ENCODE measurements around the gene SELENOM. TPM values are rescaled to one million over a fixed set of nuclear protein-coding genes. Genes with fewer than 3 reads are reported as not detected.

The SELENOM gene
- total and polyA plus RNA-seq, 2 of the 8 experiments (the other 6 are each of a cell fraction or from before 2014, with no cell fraction given) = 22.7 to 40.0 TPM

DNA sequence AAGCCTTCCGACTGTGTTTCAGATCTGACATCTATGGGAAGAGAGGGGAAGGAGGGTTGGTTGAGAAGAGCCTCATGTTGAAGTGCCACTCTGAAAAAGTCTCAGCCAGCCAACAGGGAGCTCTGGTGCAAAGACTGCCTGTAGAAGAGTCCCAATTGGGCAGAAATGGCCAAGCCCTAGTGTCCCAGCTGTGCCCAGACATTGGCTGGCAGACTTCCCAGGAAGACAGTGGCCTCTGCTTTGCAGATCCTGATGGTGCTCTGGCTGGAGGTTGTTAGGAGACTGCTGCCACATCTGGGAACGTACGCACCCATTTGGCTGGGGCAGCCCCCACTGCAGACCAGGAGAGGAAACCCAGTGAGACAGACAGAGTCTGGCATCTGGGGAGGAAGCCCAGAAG is 36.2 kb upstream of the SELENOM start (continued):
- TF ChIP-seq, protein P1, sequence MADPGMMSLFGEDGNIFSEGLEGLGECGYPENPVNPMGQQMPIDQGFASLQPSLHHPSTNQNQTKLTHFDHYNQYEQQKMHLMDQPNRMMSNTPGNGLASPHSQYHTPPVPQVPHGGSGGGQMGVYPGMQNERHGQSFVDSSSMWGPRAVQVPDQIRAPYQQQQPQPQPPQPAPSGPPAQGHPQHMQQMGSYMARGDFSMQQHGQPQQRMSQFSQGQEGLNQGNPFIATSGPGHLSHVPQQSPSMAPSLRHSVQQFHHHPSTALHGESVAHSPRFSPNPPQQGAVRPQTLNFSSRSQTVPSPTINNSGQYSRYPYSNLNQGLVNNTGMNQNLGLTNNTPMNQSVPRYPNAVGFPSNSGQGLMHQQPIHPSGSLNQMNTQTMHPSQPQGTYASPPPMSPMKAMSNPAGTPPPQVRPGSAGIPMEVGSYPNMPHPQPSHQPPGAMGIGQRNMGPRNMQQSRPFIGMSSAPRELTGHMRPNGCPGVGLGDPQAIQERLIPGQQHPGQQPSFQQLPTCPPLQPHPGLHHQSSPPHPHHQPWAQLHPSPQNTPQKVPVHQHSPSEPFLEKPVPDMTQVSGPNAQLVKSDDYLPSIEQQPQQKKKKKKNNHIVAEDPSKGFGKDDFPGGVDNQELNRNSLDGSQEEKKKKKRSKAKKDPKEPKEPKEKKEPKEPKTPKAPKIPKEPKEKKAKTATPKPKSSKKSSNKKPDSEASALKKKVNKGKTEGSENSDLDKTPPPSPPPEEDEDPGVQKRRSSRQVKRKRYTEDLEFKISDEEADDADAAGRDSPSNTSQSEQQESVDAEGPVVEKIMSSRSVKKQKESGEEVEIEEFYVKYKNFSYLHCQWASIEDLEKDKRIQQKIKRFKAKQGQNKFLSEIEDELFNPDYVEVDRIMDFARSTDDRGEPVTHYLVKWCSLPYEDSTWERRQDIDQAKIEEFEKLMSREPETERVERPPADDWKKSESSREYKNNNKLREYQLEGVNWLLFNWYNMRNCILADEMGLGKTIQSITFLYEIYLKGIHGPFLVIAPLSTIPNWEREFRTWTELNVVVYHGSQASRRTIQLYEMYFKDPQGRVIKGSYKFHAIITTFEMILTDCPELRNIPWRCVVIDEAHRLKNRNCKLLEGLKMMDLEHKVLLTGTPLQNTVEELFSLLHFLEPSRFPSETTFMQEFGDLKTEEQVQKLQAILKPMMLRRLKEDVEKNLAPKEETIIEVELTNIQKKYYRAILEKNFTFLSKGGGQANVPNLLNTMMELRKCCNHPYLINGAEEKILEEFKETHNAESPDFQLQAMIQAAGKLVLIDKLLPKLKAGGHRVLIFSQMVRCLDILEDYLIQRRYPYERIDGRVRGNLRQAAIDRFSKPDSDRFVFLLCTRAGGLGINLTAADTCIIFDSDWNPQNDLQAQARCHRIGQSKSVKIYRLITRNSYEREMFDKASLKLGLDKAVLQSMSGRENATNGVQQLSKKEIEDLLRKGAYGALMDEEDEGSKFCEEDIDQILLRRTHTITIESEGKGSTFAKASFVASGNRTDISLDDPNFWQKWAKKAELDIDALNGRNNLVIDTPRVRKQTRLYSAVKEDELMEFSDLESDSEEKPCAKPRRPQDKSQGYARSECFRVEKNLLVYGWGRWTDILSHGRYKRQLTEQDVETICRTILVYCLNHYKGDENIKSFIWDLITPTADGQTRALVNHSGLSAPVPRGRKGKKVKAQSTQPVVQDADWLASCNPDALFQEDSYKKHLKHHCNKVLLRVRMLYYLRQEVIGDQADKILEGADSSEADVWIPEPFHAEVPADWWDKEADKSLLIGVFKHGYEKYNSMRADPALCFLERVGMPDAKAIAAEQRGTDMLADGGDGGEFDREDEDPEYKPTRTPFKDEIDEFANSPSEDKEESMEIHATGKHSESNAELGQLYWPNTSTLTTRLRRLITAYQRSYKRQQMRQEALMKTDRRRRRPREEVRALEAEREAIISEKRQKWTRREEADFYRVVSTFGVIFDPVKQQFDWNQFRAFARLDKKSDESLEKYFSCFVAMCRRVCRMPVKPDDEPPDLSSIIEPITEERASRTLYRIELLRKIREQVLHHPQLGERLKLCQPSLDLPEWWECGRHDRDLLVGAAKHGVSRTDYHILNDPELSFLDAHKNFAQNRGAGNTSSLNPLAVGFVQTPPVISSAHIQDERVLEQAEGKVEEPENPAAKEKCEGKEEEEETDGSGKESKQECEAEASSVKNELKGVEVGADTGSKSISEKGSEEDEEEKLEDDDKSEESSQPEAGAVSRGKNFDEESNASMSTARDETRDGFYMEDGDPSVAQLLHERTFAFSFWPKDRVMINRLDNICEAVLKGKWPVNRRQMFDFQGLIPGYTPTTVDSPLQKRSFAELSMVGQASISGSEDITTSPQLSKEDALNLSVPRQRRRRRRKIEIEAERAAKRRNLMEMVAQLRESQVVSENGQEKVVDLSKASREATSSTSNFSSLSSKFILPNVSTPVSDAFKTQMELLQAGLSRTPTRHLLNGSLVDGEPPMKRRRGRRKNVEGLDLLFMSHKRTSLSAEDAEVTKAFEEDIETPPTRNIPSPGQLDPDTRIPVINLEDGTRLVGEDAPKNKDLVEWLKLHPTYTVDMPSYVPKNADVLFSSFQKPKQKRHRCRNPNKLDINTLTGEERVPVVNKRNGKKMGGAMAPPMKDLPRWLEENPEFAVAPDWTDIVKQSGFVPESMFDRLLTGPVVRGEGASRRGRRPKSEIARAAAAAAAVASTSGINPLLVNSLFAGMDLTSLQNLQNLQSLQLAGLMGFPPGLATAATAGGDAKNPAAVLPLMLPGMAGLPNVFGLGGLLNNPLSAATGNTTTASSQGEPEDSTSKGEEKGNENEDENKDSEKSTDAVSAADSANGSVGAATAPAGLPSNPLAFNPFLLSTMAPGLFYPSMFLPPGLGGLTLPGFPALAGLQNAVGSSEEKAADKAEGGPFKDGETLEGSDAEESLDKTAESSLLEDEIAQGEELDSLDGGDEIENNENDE (IDR thresholded peaks at IDR 0.05; ENCODE audit: insufficient replicate concordance, low read length) = no peak
- no peak for TF ChIP-seq RNF2 (IDR thresholded peaks at IDR 0.05; ENCODE audit: borderline replicate concordance, low read depth, low read length, missing control alignments, poor library complexity, severe bottlenecking)
- TF ChIP-seq SIN3A (conservative IDR thresholded peaks at IDR 0.05 in 1 of 2, IDR thresholded peaks at IDR 0.05 in 1 of 2; ENCODE audit: low read depth in 1 of 2, low read length in 2 of 2) = no peak
- no peak for TF ChIP-seq HDAC6 (IDR thresholded peaks at IDR 0.05; ENCODE audit: low read depth, low read length)
